Endodermal cell (in vitro differentiated cells): ENCODE measurements around the gene IPO11. TPM values are rescaled to one million over a fixed set of nuclear protein-coding genes. Genes with fewer than 3 reads are reported as not detected.

Experiments used
- DNase-seq: peaks from one replicate; pipeline ENCODE4 v3.0.0-alpha.2; 2017
- H3K27ac ChIP-seq: 2 replicates; pipeline ENCODE4 v1.5.1; 2013; ENCODE audit warnings: mild to moderate bottlenecking, low read depth, low read length, moderate library complexity
- H3K27me3 ChIP-seq: 2 replicates; pipeline ENCODE4 v1.6.1; 2013; ENCODE audit warnings: mild to moderate bottlenecking, low read length, moderate library complexity; ENCODE audit not compliant: insufficient read depth, control insufficient read depth, poor library complexity, severe bottlenecking
- H3K36me3 ChIP-seq: 2 replicates; pipeline ENCODE4 v1.7.0; 2013; ENCODE audit warnings: mild to moderate bottlenecking, low read length, moderate library complexity; ENCODE audit not compliant: control insufficient read depth, insufficient read depth
- H3K4me1 ChIP-seq: one replicate; pipeline ENCODE4 v1.7.0; 2013; ENCODE audit warnings: low read length; ENCODE audit not compliant: control insufficient read depth, insufficient read depth
- H3K4me3 ChIP-seq: 2 replicates; pipeline ENCODE4 v1.5.1; 2013; ENCODE audit warnings: mild to moderate bottlenecking, low read length, moderate library complexity
- H3K9ac ChIP-seq: 2 replicates; pipeline ENCODE4 v1.6.1; 2013; ENCODE audit warnings: mild to moderate bottlenecking, low read length, moderate library complexity; ENCODE audit not compliant: poor library complexity, severe bottlenecking; ENCODE audit errors: extremely low read depth
- H3K9me3 ChIP-seq: 2 replicates; pipeline ENCODE4 v1.6.1; 2013; ENCODE audit warnings: mild to moderate bottlenecking, low read length, moderate library complexity; ENCODE audit not compliant: control insufficient read depth
- H3K27ac Mint-ChIP-seq: 2 replicates; pipeline ENCODE4 v1.8.0; 2020; ENCODE audit warnings: mixed read lengths
- H3K27me3 Mint-ChIP-seq: 2 replicates; pipeline ENCODE4 v1.8.0; 2021; ENCODE audit warnings: mild to moderate bottlenecking, mixed read lengths; ENCODE audit not compliant: insufficient read depth
- H3K36me3 Mint-ChIP-seq: 2 replicates; pipeline ENCODE4 v1.8.0; 2020; ENCODE audit warnings: low read depth, mixed read lengths
- H3K4me1 Mint-ChIP-seq: 2 replicates; pipeline ENCODE4 v1.8.0; 2020; ENCODE audit warnings: mixed read lengths
- H3K4me3 Mint-ChIP-seq: 2 replicates; pipeline ENCODE4 v1.8.0; 2020; ENCODE audit warnings: mild to moderate bottlenecking, moderate library complexity, mixed read lengths
- H3K9me3 Mint-ChIP-seq: 2 replicates; pipeline ENCODE4 v1.8.0; 2020; ENCODE audit warnings: mild to moderate bottlenecking, mixed read lengths
- CTCF ChIP-seq: fragments of 200-600 bp; sonication (generic); conservative IDR thresholded peaks from 2 replicates; pipeline ENCODE4 v1.5.0; 2021; ENCODE audit warnings: antibody characterized with exemption, mild to moderate bottlenecking
- WGBS, 2 experiments: methylation state at CpG; one replicate each; pipeline versions ENCODE4 v1.1.5 to v1.1.7; 2013; ENCODE audit warnings: missing lambda C conversion rate in 2 of 2, mixed read lengths in 1 of 2; ENCODE audit not compliant: insufficient coverage in 1 of 2, insufficient read length in 1 of 2; 5-methylcytosine and 5-hydroxymethylcytosine counted together
- total RNA-seq, 2 donors: library from RNA; stranded (reverse); fragmentation: NEBNext Ultra II Directional in 1 of 2; extraction: Animal tissue kit (Norgen Biotek cat#: 25700) in 1 of 2; gene quantifications; 2 replicates in 1 of 2; 3 replicates in 1 of 2; pipeline ENCODE4 v1.2.1, GENCODE V29; 2021

Gene IPO11
- total RNA-seq, 2 donors from 2014 or later: 51.6 to 55.8 TPM

DNA sequence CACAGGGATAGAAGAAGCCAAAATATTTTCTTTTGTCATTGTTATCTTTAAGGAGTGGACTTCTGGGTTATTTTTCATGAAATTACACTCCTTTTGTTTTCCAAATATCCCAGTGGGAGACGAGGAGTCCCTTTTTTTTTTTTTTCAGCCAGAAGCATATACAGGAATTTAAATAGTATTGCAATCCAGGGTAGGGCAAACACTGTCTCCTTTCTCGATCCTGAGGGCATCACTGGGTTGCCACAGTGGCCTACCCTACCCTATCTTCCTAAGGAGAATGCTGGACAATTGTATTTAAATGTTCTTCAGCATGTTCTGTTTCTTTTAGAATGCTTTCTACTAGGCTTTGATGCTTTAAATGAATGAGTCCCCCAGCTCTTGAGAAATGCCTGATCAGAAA is 214.0 kb downstream of the IPO11 start:
- H3K4me3 Mint-ChIP-seq: no peak overlapping the region
- H3K36me3 Mint-ChIP-seq: peaks cover 16% of the 10 kb centered on the region
- TF ChIP-seq CTCF: no peak
- no peaks in the 10 kb centered on the region for H3K27me3 Mint-ChIP-seq
- no peak overlapping the region for H3K27ac ChIP-seq
- no peak overlapping the region for H3K4me3 ChIP-seq
- H3K9ac ChIP-seq: no peak overlapping the region
- 62% methylated on average over 2 of the region's 2 CpGs; no CpG with 5 or more reads in 1 of the 2 experiments for WGBS, 2 experiments
- H3K27me3 ChIP-seq: no peaks in the 10 kb centered on the region
- no peaks in the 10 kb centered on the region for H3K9me3 Mint-ChIP-seq
- no peak overlapping the region for H3K27ac Mint-ChIP-seq
- H3K4me1 Mint-ChIP-seq: peaks cover 7% of the 10 kb centered on the region
- H3K4me1 ChIP-seq: no peaks in the 10 kb centered on the region
- H3K9me3 ChIP-seq: no peaks in the 10 kb centered on the region
- H3K36me3 ChIP-seq: peaks cover 26% of the 10 kb centered on the region
- DNase-seq: no peak

DNA sequence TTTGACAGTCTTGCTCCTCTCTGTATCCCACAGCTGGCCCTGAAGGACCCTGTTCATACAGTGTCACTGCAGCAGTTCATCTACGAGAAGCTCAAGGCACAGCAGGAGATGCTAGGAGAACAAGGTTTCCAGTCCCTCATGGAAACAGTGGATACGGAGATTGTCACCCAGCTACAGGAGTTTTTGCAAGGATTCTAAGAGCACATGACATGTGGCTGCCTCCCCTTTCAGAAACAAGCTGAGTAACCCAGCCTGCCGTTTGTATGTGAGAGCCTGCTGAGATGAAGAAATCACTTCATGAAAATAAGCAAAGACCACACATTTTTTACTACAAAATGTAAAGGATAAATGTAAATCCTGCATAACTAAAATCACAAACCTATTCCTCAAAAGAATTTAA is 214.6 kb downstream of the IPO11 start:
- whole genome bisulfite sequencing, 2 experiments: 54 to 79% methylated on average over 2 to 3 of the region's 3 CpGs
- Histone ChIP-seq H3K9ac (no peak overlapping the region), H3K27me3 (no peaks in the 10 kb centered on the region), H3K36me3 (peaks cover 26% of the 10 kb centered on the region), H3K4me1 (no peaks in the 10 kb centered on the region), H3K9me3 (no peaks in the 10 kb centered on the region), H3K4me3 (no peak overlapping the region), H3K27ac (no peak overlapping the region)
- Mint-ChIP-seq H3K4me3 (no peak overlapping the region), H3K4me1 (peaks cover 7% of the 10 kb centered on the region), H3K27ac (no peak overlapping the region), H3K27me3 (no peaks in the 10 kb centered on the region), H3K36me3 (peaks cover 18% of the 10 kb centered on the region), H3K9me3 (no peaks in the 10 kb centered on the region)
- no peak for TF ChIP-seq CTCF
- no peak for DNase-seq

- H3K4me1 ChIP-seq: no peaks in the 10 kb centered on the region
- no peaks in the 10 kb centered on the region for H3K27me3 Mint-ChIP-seq
- TF ChIP-seq CTCF: no peak
- no peak overlapping the region for H3K27ac Mint-ChIP-seq
- H3K9me3 ChIP-seq: no peaks in the 10 kb centered on the region
- no peak overlapping the region for H3K4me3 ChIP-seq
- H3K4me1 Mint-ChIP-seq: peaks cover 7% of the 10 kb centered on the region
- no peaks in the 10 kb centered on the region for H3K9me3 Mint-ChIP-seq
- H3K27me3 ChIP-seq: no peaks in the 10 kb centered on the region
- peaks cover 18% of the 10 kb centered on the region for H3K36me3 Mint-ChIP-seq
- no peak overlapping the region for H3K4me3 Mint-ChIP-seq
- H3K36me3 ChIP-seq: peaks cover 26% of the 10 kb centered on the region
- WGBS, 2 experiments: 89 to 91% methylated on average over 5 of the region's 5 CpGs
- no peak overlapping the region for H3K9ac ChIP-seq
- H3K27ac ChIP-seq: no peak overlapping the region
- DNase-seq: no peak
Observed at GRCh38 chr5:62627901-62628300, 215.3 kb downstream of the IPO11 start.
